ENCODE data around the gene ZNF766. TPM values are rescaled to one million over a fixed set of nuclear protein-coding genes. Genes with fewer than 3 reads are reported as not detected.

ZNF766 gene
- total RNA-seq, 1 experiment from 2014 or later = 32.9 TPM

- TF ChIP-seq GABPB1 (CRISPR knock-in tag; IDR thresholded peaks at IDR 0.05) (no peak), IRF2 (CRISPR knock-in tag; IDR thresholded peaks at IDR 0.05; ENCODE audit: borderline replicate concordance, low read depth) (no peak), MXD4 (CRISPR knock-in tag; IDR thresholded peaks at IDR 0.05; ENCODE audit: borderline replicate concordance) (no peak)
Observed at GRCh38 chr19:52277471-52277870, 8.1 kb downstream of the ZNF766 start (continued).

GRCh38 chr19:52286256-52286655 is 16.9 kb downstream of the ZNF766 start:
- peaks cover 3% of the 10 kb centered on the region for H3K9me3 Mint-ChIP-seq
- DNase-seq (ENCODE audit: low spot score) = no peak
- H3K27ac Mint-ChIP-seq = no peak overlapping the region
- H3K4me3 Mint-ChIP-seq = no peak overlapping the region
- CTCF ChIA-PET = interaction anchor here (0.7 kb wide), 1 partner anchor 58 kb away, joined by 3 read pairs; no protein-coding TSS in a partner anchor
- TF ChIP-seq ZNF671 (CRISPR knock-in tag; IDR thresholded peaks at IDR 0.05) (no peak), SMAD4 (CRISPR knock-in tag; IDR thresholded peaks at IDR 0.05) (no peak), NR1H2 (CRISPR knock-in tag; IDR thresholded peaks at IDR 0.05) (no peak), EMX1 (CRISPR knock-in tag; IDR thresholded peaks at IDR 0.05) (no peak), ZNF232 (CRISPR knock-in tag; IDR thresholded peaks at IDR 0.05) (no peak), ZNF416 (CRISPR knock-in tag; IDR thresholded peaks at IDR 0.05) (no peak), GTF2I (CRISPR knock-in tag; conservative IDR thresholded peaks at IDR 0.05) (no peak), CREM (CRISPR knock-in tag; IDR thresholded peaks at IDR 0.05) (no peak), JAZF1 (CRISPR knock-in tag; IDR thresholded peaks at IDR 0.05) (no peak), ETV6 (CRISPR knock-in tag; IDR thresholded peaks at IDR 0.05) (no peak), MXD4 (CRISPR knock-in tag; IDR thresholded peaks at IDR 0.05; ENCODE audit: borderline replicate concordance) (no peak), FOXP4 (CRISPR knock-in tag; IDR thresholded peaks at IDR 0.05) (no peak)
- H3K27me3 Mint-ChIP-seq (ENCODE audit: low read depth) = no peaks in the 10 kb centered on the region
- no peaks in the 10 kb centered on the region for H3K4me1 Mint-ChIP-seq
- POLR2A ChIA-PET = no interaction called here
- ATAC-seq = no peak
- H3K36me3 Mint-ChIP-seq = peaks cover 74% of the 10 kb centered on the region

- Mint-ChIP-seq H3K4me1 (peaks cover 5% of the 10 kb centered on the region; the same call in 1 of the 2 replicates), H3K27ac (no peak overlapping the region), H3K4me3 (no peak overlapping the region), H3K27me3 (ENCODE audit: low read depth) (no peaks in the 10 kb centered on the region), H3K9me3 (peaks cover 9% of the 10 kb centered on the region), H3K36me3 (peaks cover 47% of the 10 kb centered on the region)
- ChIA-PET POLR2A (no interaction called here), CTCF (no interaction called here)
- ATAC-seq (no peak), DNase-seq (ENCODE audit: low spot score) (no peak)
- TF ChIP-seq USF1 (CRISPR knock-in tag; IDR thresholded peaks at IDR 0.05) (no peak), SOX15 (CRISPR knock-in tag; IDR thresholded peaks at IDR 0.05) (no peak), CREM (CRISPR knock-in tag; IDR thresholded peaks at IDR 0.05) (no peak), ZBTB43 (CRISPR knock-in tag; IDR thresholded peaks at IDR 0.05) (no peak), ZNF532 (CRISPR knock-in tag; IDR thresholded peaks at IDR 0.05; ENCODE audit: borderline replicate concordance) (no peak), IRF1 (CRISPR knock-in tag; IDR thresholded peaks at IDR 0.05) (no peak), SMAD3 (CRISPR knock-in tag; IDR thresholded peaks at IDR 0.05; ENCODE audit: borderline replicate concordance) (no peak), ZSCAN18 (CRISPR knock-in tag; IDR thresholded peaks at IDR 0.05) (no peak), ATF6 (CRISPR knock-in tag; IDR thresholded peaks at IDR 0.05) (no peak), ESRRA (CRISPR knock-in tag; IDR thresholded peaks at IDR 0.05; ENCODE audit: borderline replicate concordance) (no peak)
Observed at GRCh38 chr19:52291781-52292180, 22.4 kb downstream of the ZNF766 start.
